Panc1 (cell line): ENCODE measurements around the gene ISLR. TPM values are rescaled to one million over a fixed set of nuclear protein-coding genes. Genes with fewer than 3 reads are reported as not detected.

ENCODE experiments used
- ATAC-seq: fragments of 200-7000 bp; cut with Tn5 transposase; 2 replicates; pipeline ENCODE4 v1.9.1; 2020; ENCODE audit warnings: mild to moderate bottlenecking, moderate library complexity
- BruUV-seq: library from RNA; stranded (reverse); fragments of 400-500 nt; replicated peaks from 2 replicates; lab custom pipeline; 2021; lab: Mats Ljungman, UMichigan
- CTCF ChIA-PET: fragments of 300-600 bp; sonication (Branson Sonifier 250); formaldehyde crosslinking; loops from one replicate; lab custom pipeline; 2022; ENCODE audit warnings: antibody characterized with exemption; lab: Charles Lee
- POLR2A ChIA-PET: fragments of 300-600 bp; sonication (Branson Sonifier 250); formaldehyde crosslinking; loops from one replicate; lab custom pipeline; 2022; ENCODE audit warnings: antibody characterized with exemption; lab: Charles Lee
- DNase-seq: peaks from one replicate; pipeline ENCODE4 v3.0.0-alpha.2; 2010; ENCODE audit warnings: low read depth, low spot score
- H3K27ac ChIP-seq: 2 replicates; pipeline ENCODE4 v1.5.1; 2011; ENCODE audit warnings: mild to moderate bottlenecking, low read length, inconsistent platforms
- H3K27me3 ChIP-seq: fragments of 200-500 bp; sonication (Bioruptor generic); 2 replicates; pipeline ENCODE4 v1.6.0; 2014; ENCODE audit warnings: low read length, inconsistent platforms; ENCODE audit not compliant: control insufficient read depth, insufficient read depth
- H3K36me3 ChIP-seq: fragments of 200-500 bp; sonication (Bioruptor generic); 2 replicates; pipeline ENCODE4 v1.5.1; 2014; ENCODE audit warnings: inconsistent platforms, mild to moderate bottlenecking, low read length, moderate library complexity; ENCODE audit not compliant: control insufficient read depth, insufficient read depth
- H3K4me1 ChIP-seq: 2 replicates; pipeline ENCODE4 v1.5.1; 2011; ENCODE audit warnings: inconsistent platforms, mild to moderate bottlenecking, low read length, moderate library complexity; ENCODE audit not compliant: control insufficient read depth, insufficient read depth
- H3K4me3 ChIP-seq, 2 experiments: 2 replicates each; pipeline ENCODE4 v1.5.1; 2011 to 2012; ENCODE audit warnings: low read depth in 2 of 2, low read length in 2 of 2, mild to moderate bottlenecking in 2 of 2, inconsistent platforms in 1 of 2, moderate library complexity in 1 of 2
- H3K9me3 ChIP-seq: fragments of 200-500 bp; sonication (Bioruptor generic); 2 replicates; pipeline ENCODE4 v1.5.1; 2014; ENCODE audit warnings: low read depth, mild to moderate bottlenecking, inconsistent platforms, low read length, moderate library complexity; ENCODE audit not compliant: control insufficient read depth, insufficient read depth
- POLR2AphosphoS5 ChIP-seq: IDR thresholded peaks from 2 replicates; pipeline ENCODE4 v1.6.1; 2012; ENCODE audit warnings: mild to moderate bottlenecking, low read depth, low read length, moderate library complexity
- REST ChIP-seq, 2 experiments: IDR thresholded peaks; 2 replicates each; pipeline ENCODE4 v1.6.1; 2011 to 2012; ENCODE audit warnings: low read depth in 2 of 2, control low read depth in 1 of 2, low read length in 1 of 2, mild to moderate bottlenecking in 1 of 2, moderate library complexity in 1 of 2; ENCODE audit not compliant: insufficient read depth in 1 of 2
- SIN3A ChIP-seq: IDR thresholded peaks from 2 replicates; pipeline ENCODE4 v1.6.1; 2012; ENCODE audit warnings: low read depth, mild to moderate bottlenecking, low read length, moderate library complexity, borderline replicate concordance; ENCODE audit not compliant: insufficient read depth
- TCF7L2 ChIP-seq: IDR thresholded peaks from 2 replicates; pipeline ENCODE4 v1.6.1; 2011; ENCODE audit warnings: mild to moderate bottlenecking, low read depth, low read length, inconsistent platforms
- in situ Hi-C: cut with HindIII; loops from 2 replicates; pipeline ENCODE4 v1.10.0; 2016; ENCODE audit warnings: low sequenced_read_pairs, low pct_unique_long_range_greater_than_20kb
- intact Hi-C: fragments of 100-400 bp; cut with micrococcal nuclease; formaldehyde crosslinking; loops from one replicate; pipeline ENCODE4 v1.10.0; 2022; ENCODE audit not compliant: unreplicated experiment
- total RNA-seq: library from RNA; stranded (reverse); gene quantifications from one replicate; pipeline ENCODE4 v1.2.1, GENCODE V29; 2021; ENCODE audit not compliant: unreplicated experiment
- TF ChIP-seq, protein P1 (sequence below): fragments of 450-650 bp; IDR thresholded peaks from 2 replicates; pipeline ENCODE4 v1.5.1; 2017; ENCODE audit warnings: mild to moderate bottlenecking

Gene ISLR
- total RNA-seq, 1 experiment from 2014 or later = 0.28 TPM

DNA sequence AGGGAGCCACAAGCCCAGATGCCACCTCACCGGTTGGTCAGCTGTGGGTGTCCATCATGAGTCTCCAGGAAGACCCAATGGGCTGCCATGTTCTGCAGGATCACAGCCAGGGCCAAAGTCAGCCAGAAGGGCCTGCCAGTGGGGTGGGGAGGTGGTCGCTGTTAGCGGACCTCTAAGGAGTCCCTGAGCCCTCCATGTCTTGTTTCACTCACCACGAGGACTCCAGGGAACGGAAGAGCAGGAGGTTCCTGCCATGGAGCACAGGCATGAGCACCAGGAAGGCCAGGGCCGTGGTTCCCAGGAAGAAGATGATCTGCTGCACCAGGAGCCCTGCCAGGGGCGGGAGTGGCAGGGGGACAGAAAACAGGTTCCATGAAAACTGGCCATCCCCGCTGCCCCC is 8.6 kb downstream of the ISLR start:
- Histone ChIP-seq H3K9me3 (no peaks in the 10 kb centered on the region), H3K27ac (no peak overlapping the region), H3K27me3 (no peaks in the 10 kb centered on the region), H3K36me3 (no peaks in the 10 kb centered on the region), H3K4me3 (no peak overlapping the region), H3K4me1 (peaks cover 13% of the 10 kb centered on the region)
- ChIA-PET CTCF (no interaction called here), POLR2A (no interaction called here)
- DNase-seq (no peak), ATAC-seq (no peak)
- no TSS peak for BruUV-seq
- in situ Hi-C loops = no loop called here
- intact Hi-C loops = no loop called here
- TF ChIP-seq, protein P1, sequence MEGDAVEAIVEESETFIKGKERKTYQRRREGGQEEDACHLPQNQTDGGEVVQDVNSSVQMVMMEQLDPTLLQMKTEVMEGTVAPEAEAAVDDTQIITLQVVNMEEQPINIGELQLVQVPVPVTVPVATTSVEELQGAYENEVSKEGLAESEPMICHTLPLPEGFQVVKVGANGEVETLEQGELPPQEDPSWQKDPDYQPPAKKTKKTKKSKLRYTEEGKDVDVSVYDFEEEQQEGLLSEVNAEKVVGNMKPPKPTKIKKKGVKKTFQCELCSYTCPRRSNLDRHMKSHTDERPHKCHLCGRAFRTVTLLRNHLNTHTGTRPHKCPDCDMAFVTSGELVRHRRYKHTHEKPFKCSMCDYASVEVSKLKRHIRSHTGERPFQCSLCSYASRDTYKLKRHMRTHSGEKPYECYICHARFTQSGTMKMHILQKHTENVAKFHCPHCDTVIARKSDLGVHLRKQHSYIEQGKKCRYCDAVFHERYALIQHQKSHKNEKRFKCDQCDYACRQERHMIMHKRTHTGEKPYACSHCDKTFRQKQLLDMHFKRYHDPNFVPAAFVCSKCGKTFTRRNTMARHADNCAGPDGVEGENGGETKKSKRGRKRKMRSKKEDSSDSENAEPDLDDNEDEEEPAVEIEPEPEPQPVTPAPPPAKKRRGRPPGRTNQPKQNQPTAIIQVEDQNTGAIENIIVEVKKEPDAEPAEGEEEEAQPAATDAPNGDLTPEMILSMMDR = no peak
- TF ChIP-seq TCF7L2 = no peak
- TF ChIP-seq REST (IDR thresholded peaks at IDR 0.05; ENCODE audit: insufficient read depth in 1 of 2, low read depth in 2 of 2, low read length in 1 of 2) = no peak
- no peak for TF ChIP-seq SIN3A
- TF ChIP-seq POLR2AphosphoS5 = no peak

DNA sequence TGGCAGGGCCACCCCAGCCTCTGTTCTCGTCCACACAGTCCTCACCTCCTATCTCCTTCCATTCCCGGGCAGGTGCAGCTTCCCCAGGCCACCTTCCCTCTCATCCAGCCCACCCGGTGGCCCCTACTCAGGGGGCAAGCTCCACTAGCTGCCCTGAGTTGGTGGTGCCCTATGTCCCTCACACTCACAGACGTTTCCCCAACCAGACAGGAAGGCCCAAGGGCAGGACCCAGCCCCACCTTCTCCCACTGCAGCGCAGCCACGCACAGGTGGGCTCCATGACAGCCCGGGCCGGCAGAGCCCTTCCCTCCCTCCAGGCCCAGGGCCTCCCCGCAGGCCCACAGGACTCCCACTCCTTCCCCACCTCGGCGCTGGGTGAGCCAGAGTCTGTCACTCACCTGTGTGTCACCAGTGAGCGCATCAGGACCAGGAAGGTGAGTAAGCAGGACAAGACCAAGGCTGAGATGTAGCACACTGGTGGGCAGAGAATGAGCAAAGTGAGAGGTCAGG is 11.1 kb downstream of the ISLR start:
- BruUV-seq = no TSS peak
- H3K9me3 ChIP-seq = no peaks in the 10 kb centered on the region
- H3K36me3 ChIP-seq = no peaks in the 10 kb centered on the region
- TF ChIP-seq POLR2AphosphoS5 = no peak
- TF ChIP-seq REST (IDR thresholded peaks at IDR 0.05; ENCODE audit: insufficient read depth in 1 of 2, low read depth in 2 of 2, low read length in 1 of 2) = no peak
- TF ChIP-seq TCF7L2 = no peak
- no peak for TF ChIP-seq SIN3A
- TF ChIP-seq, protein P1 = no peak
- H3K27me3 ChIP-seq = no peaks in the 10 kb centered on the region
- H3K27ac ChIP-seq = no peak overlapping the region
- H3K4me1 ChIP-seq = peaks cover 7% of the 10 kb centered on the region
- intact Hi-C loops (no loop called here), in situ Hi-C loops (no loop called here)
- ATAC-seq (no peak), DNase-seq (no peak)
- H3K4me3 ChIP-seq = no peak overlapping the region
- ChIA-PET POLR2A (no interaction called here), CTCF (no interaction called here)
